HT1080 (cell line): ENCODE results near the gene FOXS1. TPM values are rescaled to one million over a fixed set of nuclear protein-coding genes. Genes with fewer than 3 reads are reported as not detected.
A peak's percentile ranks its signal among the peaks of the same experiment; 100 is the strongest.
"Not testable (repeated sequence)": the region's sequence is repeated elsewhere in the genome, so short reads cannot be mapped to it uniquely, and the experiment has no call there.

ENCODE experiments used
- DNase-seq: peaks from one replicate; pipeline ENCODE4 v3.0.0-alpha.2; 2015; ENCODE audit warnings: low read depth
- total RNA-seq: library from RNA; depleted of rRNA; stranded (reverse); fragments of >200 nt; shearing (Covaris generic); gene quantifications from 2 replicates; pipeline ENCODE4 v1.2.3, GENCODE V29; 2014

FOXS1 gene
- total RNA-seq, 1 experiment from 2014 or later, result 0.35 TPM

- DNase-seq, result no peak
Observed at GRCh38 chr20:31840906-31841816, 4.2 kb downstream of the FOXS1 start.

GRCh38 chr20:31839782-31840487, 5.5 kb downstream of the FOXS1 start:
- DNase-seq, result peak; percentile 21

GRCh38 chr20:31838646-31839292, 6.6 kb downstream of the FOXS1 start:
- peak; percentile 41 for DNase-seq

GRCh38 chr20:31837896-31838397, 7.5 kb downstream of the FOXS1 start:
- DNase-seq, result peak; percentile 78

GRCh38 chr20:31836853-31837608, 8.4 kb downstream of the FOXS1 start:
- peak; percentile 20 for DNase-seq

- peak; percentile 95 for DNase-seq
Observed at GRCh38 chr20:31835977-31836852, 9.2 kb downstream of the FOXS1 start.

- no peak for DNase-seq
Observed at GRCh38 chr20:31835554-31835953, 9.8 kb downstream of the FOXS1 start.

GRCh38 chr20:31833931-31834521, 11.4 kb downstream of the FOXS1 start:
- no peak for DNase-seq

GRCh38 chr20:31833130-31833930, 12.1 kb downstream of the FOXS1 start:
- DNase-seq, result peak; percentile 47

GRCh38 chr20:31831771-31832306, 13.6 kb downstream of the FOXS1 start:
- no peak for DNase-seq

GRCh38 chr20:31831211-31831610, 14.2 kb downstream of the FOXS1 start:
- DNase-seq, result no peak

- no peak for DNase-seq
Observed at GRCh38 chr20:31830406-31830981, 14.9 kb downstream of the FOXS1 start.

GRCh38 chr20:31829731-31830130, 15.7 kb downstream of the FOXS1 start:
- no peak for DNase-seq

- not testable (repeated sequence) for DNase-seq
Observed at GRCh38 chr20:31828016-31828415, 17.4 kb downstream of the FOXS1 start.

- no peak for DNase-seq
Observed at GRCh38 chr20:31827059-31827458, 18.3 kb downstream of the FOXS1 start.

- no peak for DNase-seq
Observed at GRCh38 chr20:31826074-31826473, 19.3 kb downstream of the FOXS1 start.

GRCh38 chr20:31824554-31825313, 20.7 kb downstream of the FOXS1 start:
- no peak for DNase-seq
